Measurements from ENCODE around the gene MROH8. TPM values are rescaled to one million over a fixed set of nuclear protein-coding genes. Genes with fewer than 3 reads are reported as not detected.
"Not testable (repeated sequence)": the region's sequence is repeated elsewhere in the genome, so short reads cannot be mapped to it uniquely, and the experiment has no call there.

The MROH8 gene
- total and polyA plus RNA-seq, 4 donors = 4.8 to 11.1 (median 8.2) TPM

DNA sequence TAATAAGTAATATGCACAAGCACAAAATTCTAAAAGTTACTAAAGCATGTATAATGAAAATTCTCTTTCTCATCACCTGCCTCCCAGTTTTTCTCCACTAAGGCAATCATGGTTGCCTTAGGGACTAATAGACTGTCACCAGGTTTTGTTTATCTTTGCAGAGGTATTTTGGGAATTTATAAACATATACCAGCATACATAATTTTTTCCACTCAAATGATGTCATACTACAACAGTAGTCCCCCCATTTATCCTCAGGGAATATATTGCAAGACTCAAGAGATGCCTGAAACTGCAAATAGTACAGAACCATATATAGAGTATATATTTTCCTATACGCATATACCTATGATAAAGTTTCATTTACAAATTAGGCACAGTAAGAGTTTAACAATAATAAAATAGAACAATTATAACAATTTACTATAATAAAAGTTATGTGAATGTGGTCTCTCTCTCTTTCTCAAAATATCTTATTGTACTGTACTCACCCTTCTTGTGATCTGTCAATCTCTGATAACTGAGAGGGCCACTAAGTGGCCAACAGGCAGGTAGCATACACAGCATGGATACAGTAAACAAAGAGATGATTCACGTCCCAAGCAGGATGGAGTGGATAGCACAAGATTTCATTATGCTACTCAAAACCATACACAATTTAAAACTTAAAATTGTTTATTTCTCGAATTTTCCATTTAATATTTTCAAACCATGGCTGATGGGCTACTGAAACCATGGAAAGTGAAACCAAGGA is 103.2 kb downstream of the MROH8 start:
- peak in 1 of 6 donors; percentile 6 for DNase-seq (ENCODE audit: low read depth in 4 of 6, low spot score in 6 of 6)
- Histone ChIP-seq H3K9me3 (ENCODE audit: control insufficient read depth, insufficient read depth, low read length) (no peaks in the 10 kb centered on the region), H3K27me3 (ENCODE audit: control insufficient read depth, insufficient read depth, low read length) (no peaks in the 10 kb centered on the region), H3K36me3 (ENCODE audit: control insufficient read depth, insufficient read depth, low read length) (peaks cover 3% of the 10 kb centered on the region), H3K27ac (ENCODE audit: low read depth, low read length) (no peak overlapping the region), H3K4me1 (ENCODE audit: control insufficient read depth, insufficient read depth, low read length) (no peaks in the 10 kb centered on the region), H3K4me3 (ENCODE audit: low read depth, low read length) (no peak overlapping the region)
- no CpG with 5 or more reads among the region's 3 CpGs for WGBS (ENCODE audit: insufficient coverage)

DNA sequence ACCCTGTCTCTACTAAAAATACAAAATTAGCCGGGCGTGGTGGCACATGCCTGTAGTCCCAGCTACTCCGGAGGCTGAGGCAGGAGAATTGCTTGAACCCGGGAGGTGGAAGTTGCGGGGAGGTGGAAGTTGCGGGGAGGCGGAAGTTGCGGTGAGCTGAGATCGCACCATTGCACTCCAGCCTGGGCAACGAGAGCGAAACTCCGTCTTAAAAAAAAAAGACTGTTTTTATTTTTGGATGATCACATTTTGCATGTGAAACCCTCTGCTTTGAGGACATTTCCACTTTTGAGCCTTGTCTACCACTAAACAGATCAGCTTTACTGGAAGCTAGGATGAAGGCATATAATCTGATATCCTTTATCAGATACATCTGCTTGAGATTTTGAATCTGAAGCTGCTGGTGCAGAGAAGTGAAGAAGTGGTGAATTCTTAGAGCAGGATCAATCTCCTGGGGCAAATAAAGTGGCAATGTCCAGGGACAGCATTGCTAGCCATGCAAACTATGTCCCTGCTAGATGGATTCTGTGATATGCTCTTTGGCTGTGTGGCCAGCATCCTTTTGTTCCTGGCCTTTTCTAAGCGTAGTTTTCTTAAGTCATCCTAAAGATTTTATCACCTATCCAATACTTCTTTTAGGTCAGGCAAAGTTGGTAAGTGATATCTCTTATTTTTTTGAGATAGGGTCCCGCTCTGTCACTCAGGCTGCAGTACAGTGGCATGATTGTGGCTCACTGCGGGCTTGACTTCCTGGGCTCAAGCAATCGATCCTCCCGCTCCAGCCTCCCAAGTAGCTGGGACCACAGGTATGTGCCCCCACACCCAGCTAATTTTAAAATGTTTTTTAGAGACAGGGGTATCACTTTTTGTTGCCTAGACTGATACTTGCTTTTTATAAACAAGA is 106.8 kb downstream of the MROH8 start:
- DNase-seq (ENCODE audit: low read depth in 4 of 6, low spot score in 6 of 6) = no peak
- WGBS (ENCODE audit: insufficient coverage) = 99% methylated on average over 12 of the region's 17 CpGs
- no peak overlapping the region for H3K4me3 ChIP-seq (ENCODE audit: low read depth, low read length)

GRCh38 chr20:37071481-37071911 is 107.9 kb downstream of the MROH8 start:
- H3K4me3 ChIP-seq (ENCODE audit: low read depth, low read length) = no peak overlapping the region
- H3K27ac ChIP-seq (ENCODE audit: low read depth, low read length) = no peak overlapping the region
- H3K36me3 ChIP-seq (ENCODE audit: control insufficient read depth, insufficient read depth, low read length) = peaks cover 3% of the 10 kb centered on the region
- 92% methylated on average over 4 of the region's 4 CpGs for WGBS (ENCODE audit: insufficient coverage)
- H3K27me3 ChIP-seq (ENCODE audit: control insufficient read depth, insufficient read depth, low read length) = no peaks in the 10 kb centered on the region
- H3K4me1 ChIP-seq (ENCODE audit: control insufficient read depth, insufficient read depth, low read length) = no peaks in the 10 kb centered on the region
- H3K9me3 ChIP-seq (ENCODE audit: control insufficient read depth, insufficient read depth, low read length) = no peaks in the 10 kb centered on the region
- DNase-seq (ENCODE audit: low read depth in 4 of 6, low spot score in 6 of 6) = no peak

More for the DNA sequence above, 106.8 kb downstream of the MROH8 start:
- Histone ChIP-seq H3K36me3 (ENCODE audit: control insufficient read depth, insufficient read depth, low read length) (peaks cover 3% of the 10 kb centered on the region), H3K4me1 (ENCODE audit: control insufficient read depth, insufficient read depth, low read length) (no peaks in the 10 kb centered on the region), H3K9me3 (ENCODE audit: control insufficient read depth, insufficient read depth, low read length) (no peaks in the 10 kb centered on the region), H3K27ac (ENCODE audit: low read depth, low read length) (no peak overlapping the region), H3K27me3 (ENCODE audit: control insufficient read depth, insufficient read depth, low read length) (no peaks in the 10 kb centered on the region)

GRCh38 chr20:37069563-37069962 is 109.8 kb downstream of the MROH8 start:
- H3K36me3 ChIP-seq (ENCODE audit: control insufficient read depth, insufficient read depth, low read length); H3K27ac ChIP-seq (ENCODE audit: low read depth, low read length); H3K4me3 ChIP-seq (ENCODE audit: low read depth, low read length); H3K4me1 ChIP-seq (ENCODE audit: control insufficient read depth, insufficient read depth, low read length); H3K27me3 ChIP-seq (ENCODE audit: control insufficient read depth, insufficient read depth, low read length); H3K9me3 ChIP-seq (ENCODE audit: control insufficient read depth, insufficient read depth, low read length); DNase-seq (ENCODE audit: low read depth in 4 of 6, low spot score in 6 of 6): not testable (repeated sequence)
- WGBS (ENCODE audit: insufficient coverage) = no CpG with 5 or more reads among the region's 25 CpGs

DNA sequence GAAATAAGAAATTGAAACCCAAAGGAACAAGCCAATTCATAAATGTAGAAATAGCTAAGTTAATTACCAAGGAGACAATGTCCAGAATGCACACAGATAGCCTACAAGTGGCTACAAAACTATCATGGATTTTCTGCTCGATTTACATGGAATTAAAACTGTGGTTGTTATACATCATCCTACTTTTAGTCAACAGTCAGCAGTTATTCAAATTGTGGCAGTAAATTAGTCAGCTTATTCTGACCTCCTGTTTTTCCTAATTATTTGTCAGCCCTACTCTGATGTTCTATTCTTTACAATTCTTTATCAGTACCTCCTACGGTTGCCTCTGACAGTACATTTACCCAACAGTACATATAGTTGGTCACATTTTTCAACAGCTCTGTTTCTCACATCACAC is 113.2 kb downstream of the MROH8 start:
- WGBS (ENCODE audit: insufficient coverage) = 100% methylated on average over 1 of the region's 2 CpGs

GRCh38 chr20:37055276-37055675 is 124.1 kb downstream of the MROH8 start:
- Histone ChIP-seq H3K9me3 (ENCODE audit: control insufficient read depth, insufficient read depth, low read length) (no peaks in the 10 kb centered on the region), H3K4me1 (ENCODE audit: control insufficient read depth, insufficient read depth, low read length) (no peaks in the 10 kb centered on the region), H3K27me3 (ENCODE audit: control insufficient read depth, insufficient read depth, low read length) (no peaks in the 10 kb centered on the region), H3K4me3 (ENCODE audit: low read depth, low read length) (no peak overlapping the region), H3K27ac (ENCODE audit: low read depth, low read length) (no peak overlapping the region), H3K36me3 (ENCODE audit: control insufficient read depth, insufficient read depth, low read length) (peaks cover 39% of the 10 kb centered on the region)
- 100% methylated on average over 1 of the region's 3 CpGs for WGBS (ENCODE audit: insufficient coverage)
- DNase-seq (ENCODE audit: low read depth in 4 of 6, low spot score in 6 of 6) = no peak

More for the DNA sequence above, 113.2 kb downstream of the MROH8 start:
- Histone ChIP-seq H3K4me1 (ENCODE audit: control insufficient read depth, insufficient read depth, low read length) (no peaks in the 10 kb centered on the region), H3K4me3 (ENCODE audit: low read depth, low read length) (no peak overlapping the region), H3K9me3 (ENCODE audit: control insufficient read depth, insufficient read depth, low read length) (no peaks in the 10 kb centered on the region), H3K27ac (ENCODE audit: low read depth, low read length) (no peak overlapping the region), H3K36me3 (ENCODE audit: control insufficient read depth, insufficient read depth, low read length) (peaks cover 16% of the 10 kb centered on the region), H3K27me3 (ENCODE audit: control insufficient read depth, insufficient read depth, low read length) (no peaks in the 10 kb centered on the region)
- no peak for DNase-seq (ENCODE audit: low read depth in 4 of 6, low spot score in 6 of 6)

- peaks cover 38% of the 10 kb centered on the region for H3K36me3 ChIP-seq (ENCODE audit: control insufficient read depth, insufficient read depth, low read length)
- no peaks in the 10 kb centered on the region for H3K9me3 ChIP-seq (ENCODE audit: control insufficient read depth, insufficient read depth, low read length)
- no peaks in the 10 kb centered on the region for H3K4me1 ChIP-seq (ENCODE audit: control insufficient read depth, insufficient read depth, low read length)
- no peak overlapping the region for H3K4me3 ChIP-seq (ENCODE audit: low read depth, low read length)
- 100% methylated on average over 1 of the region's 4 CpGs for WGBS (ENCODE audit: insufficient coverage)
- H3K27me3 ChIP-seq (ENCODE audit: control insufficient read depth, insufficient read depth, low read length) = no peaks in the 10 kb centered on the region
- no peak overlapping the region for H3K27ac ChIP-seq (ENCODE audit: low read depth, low read length)
- DNase-seq (ENCODE audit: low read depth in 4 of 6, low spot score in 6 of 6) = no peak
Measured at GRCh38 chr20:37053230-37053950, 126.0 kb downstream of the MROH8 start.

Data from spinal cord (tissue), 10 donors.